Measurements from ENCODE around the gene TNNT2.
A peak's percentile ranks its signal among the peaks of the same experiment; 100 is the strongest.

The TNNT2 gene

GRCh38 chr1:201377611-201378092 lies at the start of gene TNNT2:
Gene TNNT2, minus strand, starts transcription at chr1:201377680. Its CDS starts 4,426 bp downstream, at chr1:201373254.
- Histone ChIP-seq H3K4me1 (ENCODE audit: control insufficient read depth, insufficient read depth, low read length) (peaks cover 28% of the 10 kb centered on the region), H3K9ac (ENCODE audit: low read depth, low read length) (no peak within 1 kb of the TSS), H3K9me3 (ENCODE audit: control insufficient read depth, insufficient read depth, low read length) (no peaks in the 10 kb centered on the region), H3K27me3 (ENCODE audit: control insufficient read depth, insufficient read depth, low read length) (no peaks in the 10 kb centered on the region), H3K36me3 (ENCODE audit: control insufficient read depth, insufficient read depth, low read length) (no peaks in the 10 kb centered on the region), H3K4me3 (ENCODE audit: low read depth, low read length) (peak within 1 kb of the TSS; percentile 23)

GRCh38 chr1:201426479-201427310 lies 49.2 kb upstream of the TNNT2 start:
- Histone ChIP-seq H3K9me3 (ENCODE audit: control insufficient read depth, insufficient read depth, low read length) (no peaks in the 10 kb centered on the region), H3K36me3 (ENCODE audit: control insufficient read depth, insufficient read depth, low read length) (no peaks in the 10 kb centered on the region), H3K9ac (ENCODE audit: low read depth, low read length) (no peak overlapping the region), H3K27me3 (ENCODE audit: control insufficient read depth, insufficient read depth, low read length) (no peaks in the 10 kb centered on the region), H3K4me3 (ENCODE audit: low read depth, low read length) (no peak overlapping the region), H3K4me1 (ENCODE audit: control insufficient read depth, insufficient read depth, low read length) (no peaks in the 10 kb centered on the region)

- Histone ChIP-seq H3K27me3 (ENCODE audit: control insufficient read depth, insufficient read depth, low read length) (no peaks in the 10 kb centered on the region), H3K9ac (ENCODE audit: low read depth, low read length) (no peak overlapping the region), H3K36me3 (ENCODE audit: control insufficient read depth, insufficient read depth, low read length) (no peaks in the 10 kb centered on the region), H3K4me1 (ENCODE audit: control insufficient read depth, insufficient read depth, low read length) (no peaks in the 10 kb centered on the region), H3K4me3 (ENCODE audit: low read depth, low read length) (no peak overlapping the region), H3K9me3 (ENCODE audit: control insufficient read depth, insufficient read depth, low read length) (no peaks in the 10 kb centered on the region)
Measured at GRCh38 chr1:201424146-201424545, 46.7 kb upstream of the TNNT2 start.

- Histone ChIP-seq H3K9me3 (ENCODE audit: control insufficient read depth, insufficient read depth, low read length) (no peaks in the 10 kb centered on the region), H3K4me1 (ENCODE audit: control insufficient read depth, insufficient read depth, low read length) (no peaks in the 10 kb centered on the region), H3K36me3 (ENCODE audit: control insufficient read depth, insufficient read depth, low read length) (no peaks in the 10 kb centered on the region), H3K4me3 (ENCODE audit: low read depth, low read length) (no peak overlapping the region), H3K9ac (ENCODE audit: low read depth, low read length) (no peak overlapping the region), H3K27me3 (ENCODE audit: control insufficient read depth, insufficient read depth, low read length) (no peaks in the 10 kb centered on the region)
Measured at GRCh38 chr1:201423655-201424054, 46.2 kb upstream of the TNNT2 start.

GRCh38 chr1:201422436-201423030 lies 45.1 kb upstream of the TNNT2 start:
- no peaks in the 10 kb centered on the region for H3K27me3 ChIP-seq (ENCODE audit: control insufficient read depth, insufficient read depth, low read length)
- no peaks in the 10 kb centered on the region for H3K36me3 ChIP-seq (ENCODE audit: control insufficient read depth, insufficient read depth, low read length)
- no peak overlapping the region for H3K9ac ChIP-seq (ENCODE audit: low read depth, low read length)
- H3K4me1 ChIP-seq (ENCODE audit: control insufficient read depth, insufficient read depth, low read length) = no peaks in the 10 kb centered on the region
- H3K4me3 ChIP-seq (ENCODE audit: low read depth, low read length) = no peak overlapping the region
- H3K9me3 ChIP-seq (ENCODE audit: control insufficient read depth, insufficient read depth, low read length) = no peaks in the 10 kb centered on the region

GRCh38 chr1:201422026-201422425 lies 44.5 kb upstream of the TNNT2 start:
- H3K9me3 ChIP-seq (ENCODE audit: control insufficient read depth, insufficient read depth, low read length) = no peaks in the 10 kb centered on the region
- H3K27me3 ChIP-seq (ENCODE audit: control insufficient read depth, insufficient read depth, low read length) = no peaks in the 10 kb centered on the region
- no peaks in the 10 kb centered on the region for H3K36me3 ChIP-seq (ENCODE audit: control insufficient read depth, insufficient read depth, low read length)
- no peak overlapping the region for H3K9ac ChIP-seq (ENCODE audit: low read depth, low read length)
- no peak overlapping the region for H3K4me3 ChIP-seq (ENCODE audit: low read depth, low read length)
- no peaks in the 10 kb centered on the region for H3K4me1 ChIP-seq (ENCODE audit: control insufficient read depth, insufficient read depth, low read length)

GRCh38 chr1:201421041-201421440 lies 43.6 kb upstream of the TNNT2 start:
- Histone ChIP-seq H3K27me3 (ENCODE audit: control insufficient read depth, insufficient read depth, low read length) (no peaks in the 10 kb centered on the region), H3K4me1 (ENCODE audit: control insufficient read depth, insufficient read depth, low read length) (no peaks in the 10 kb centered on the region), H3K36me3 (ENCODE audit: control insufficient read depth, insufficient read depth, low read length) (no peaks in the 10 kb centered on the region), H3K9me3 (ENCODE audit: control insufficient read depth, insufficient read depth, low read length) (no peaks in the 10 kb centered on the region), H3K9ac (ENCODE audit: low read depth, low read length) (peak overlapping the region; percentile 38), H3K4me3 (ENCODE audit: low read depth, low read length) (no peak overlapping the region)

- no peaks in the 10 kb centered on the region for H3K4me1 ChIP-seq (ENCODE audit: control insufficient read depth, insufficient read depth, low read length)
- H3K4me3 ChIP-seq (ENCODE audit: low read depth, low read length) = no peak overlapping the region
- H3K27me3 ChIP-seq (ENCODE audit: control insufficient read depth, insufficient read depth, low read length) = no peaks in the 10 kb centered on the region
- no peaks in the 10 kb centered on the region for H3K9me3 ChIP-seq (ENCODE audit: control insufficient read depth, insufficient read depth, low read length)
- H3K9ac ChIP-seq (ENCODE audit: low read depth, low read length) = no peak overlapping the region
- no peaks in the 10 kb centered on the region for H3K36me3 ChIP-seq (ENCODE audit: control insufficient read depth, insufficient read depth, low read length)
Measured at GRCh38 chr1:201420608-201421002, 43.1 kb upstream of the TNNT2 start.

- Histone ChIP-seq H3K27me3 (ENCODE audit: control insufficient read depth, insufficient read depth, low read length) (no peaks in the 10 kb centered on the region), H3K4me3 (ENCODE audit: low read depth, low read length) (no peak overlapping the region), H3K36me3 (ENCODE audit: control insufficient read depth, insufficient read depth, low read length) (no peaks in the 10 kb centered on the region), H3K9ac (ENCODE audit: low read depth, low read length) (no peak overlapping the region), H3K9me3 (ENCODE audit: control insufficient read depth, insufficient read depth, low read length) (no peaks in the 10 kb centered on the region), H3K4me1 (ENCODE audit: control insufficient read depth, insufficient read depth, low read length) (no peaks in the 10 kb centered on the region)
Measured at GRCh38 chr1:201419746-201420607, 42.5 kb upstream of the TNNT2 start.

- no peak overlapping the region for H3K9ac ChIP-seq (ENCODE audit: low read depth, low read length)
- no peaks in the 10 kb centered on the region for H3K4me1 ChIP-seq (ENCODE audit: control insufficient read depth, insufficient read depth, low read length)
- H3K27me3 ChIP-seq (ENCODE audit: control insufficient read depth, insufficient read depth, low read length) = no peaks in the 10 kb centered on the region
- no peaks in the 10 kb centered on the region for H3K9me3 ChIP-seq (ENCODE audit: control insufficient read depth, insufficient read depth, low read length)
- H3K36me3 ChIP-seq (ENCODE audit: control insufficient read depth, insufficient read depth, low read length) = no peaks in the 10 kb centered on the region
- no peak overlapping the region for H3K4me3 ChIP-seq (ENCODE audit: low read depth, low read length)
Measured at GRCh38 chr1:201419256-201419655, 41.8 kb upstream of the TNNT2 start.

- H3K4me1 ChIP-seq (ENCODE audit: control insufficient read depth, insufficient read depth, low read length) = no peaks in the 10 kb centered on the region
Measured at GRCh38 chr1:201418461-201418860, 41.0 kb upstream of the TNNT2 start.

More at GRCh38 chr1:201418461-201418860, 41.0 kb upstream of the TNNT2 start:
- Histone ChIP-seq H3K27me3 (ENCODE audit: control insufficient read depth, insufficient read depth, low read length) (no peaks in the 10 kb centered on the region), H3K9ac (ENCODE audit: low read depth, low read length) (no peak overlapping the region), H3K4me3 (ENCODE audit: low read depth, low read length) (no peak overlapping the region), H3K9me3 (ENCODE audit: control insufficient read depth, insufficient read depth, low read length) (no peaks in the 10 kb centered on the region), H3K36me3 (ENCODE audit: control insufficient read depth, insufficient read depth, low read length) (no peaks in the 10 kb centered on the region)

Data from iPS-15b (cell line).